Effector memory CD4-positive, alpha-beta T cell (primary cell): ENCODE results near the gene LRBA.

Source experiments
- DNase-seq, 3 donors: peaks; one replicate each; pipeline ENCODE4 v3.0.0-alpha.2; 2020
- H3K27ac ChIP-seq: 2 replicates; pipeline ENCODE4 v1.7.0; 2013; ENCODE audit warnings: mild to moderate bottlenecking, low read length, moderate library complexity; ENCODE audit not compliant: insufficient read depth, poor library complexity, severe bottlenecking
- H3K27me3 ChIP-seq: replicated peaks from 2 replicates; pipeline ENCODE4 v1.7.0; 2013; ENCODE audit warnings: mild to moderate bottlenecking, low read length; ENCODE audit not compliant: insufficient read depth, control insufficient read depth, poor library complexity, severe bottlenecking
- H3K36me3 ChIP-seq: 2 replicates; pipeline ENCODE4 v1.7.0; 2013; ENCODE audit warnings: mild to moderate bottlenecking, low read length, moderate library complexity; ENCODE audit not compliant: control insufficient read depth, insufficient read depth
- H3K4me1 ChIP-seq: 2 replicates; pipeline ENCODE4 v1.7.0; 2013; ENCODE audit warnings: low read length, mild to moderate bottlenecking; ENCODE audit not compliant: control insufficient read depth, insufficient read depth, poor library complexity, severe bottlenecking
- H3K4me3 ChIP-seq: 2 replicates; pipeline ENCODE4 v1.7.0; 2013; ENCODE audit warnings: low read length, low read depth, mild to moderate bottlenecking; ENCODE audit not compliant: insufficient read depth, poor library complexity, severe bottlenecking
- H3K9me3 ChIP-seq: 2 replicates; pipeline ENCODE4 v1.7.0; 2013; ENCODE audit warnings: mild to moderate bottlenecking, low read length, moderate library complexity; ENCODE audit not compliant: control insufficient read depth

The LRBA gene

DNA sequence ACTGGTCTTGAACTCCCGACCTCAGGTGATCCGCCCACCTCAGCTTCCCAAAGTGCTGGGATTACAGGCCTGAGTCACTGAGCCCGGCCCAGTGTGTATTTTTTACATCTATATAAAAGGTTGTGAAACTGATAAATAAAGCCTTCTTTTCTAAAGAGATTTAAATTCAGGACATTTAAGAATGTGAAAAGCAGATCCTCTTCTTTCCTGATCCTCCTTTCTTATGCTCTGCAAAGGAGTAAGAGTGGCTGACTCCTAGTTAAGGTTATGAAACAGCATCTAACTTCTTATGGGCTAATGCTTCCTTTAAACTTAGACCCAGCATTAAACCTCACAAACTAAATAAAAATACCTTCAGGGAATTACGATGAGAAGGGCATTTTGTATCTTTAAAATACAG is 630.8 kb downstream of the LRBA start:
- no peak for DNase-seq
- no peak overlapping the region for H3K4me3 ChIP-seq
- H3K9me3 ChIP-seq = no peaks in the 10 kb centered on the region
- H3K36me3 ChIP-seq = no peaks in the 10 kb centered on the region
- no peaks in the 10 kb centered on the region for H3K4me1 ChIP-seq
- no peaks in the 10 kb centered on the region for H3K27me3 ChIP-seq
- H3K27ac ChIP-seq = no peak overlapping the region

DNA sequence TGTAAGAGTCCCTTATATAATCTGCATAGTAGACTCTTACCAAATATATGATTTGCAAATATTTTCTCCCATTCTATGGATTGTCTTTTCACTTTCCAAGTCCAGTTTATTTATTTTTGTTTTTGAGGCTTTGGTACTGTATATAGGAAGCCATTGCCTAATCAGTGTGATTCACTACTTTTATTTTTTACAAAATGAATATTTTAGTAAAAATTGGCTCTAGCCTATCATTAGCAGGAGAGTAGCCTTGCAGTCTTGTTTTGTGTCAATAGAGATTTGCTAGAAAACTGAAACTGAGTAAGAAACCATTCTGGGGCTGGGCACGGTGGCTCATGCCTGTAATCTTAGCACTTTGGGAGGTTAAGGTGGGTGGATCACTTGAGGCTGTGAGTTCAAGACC is 633.1 kb downstream of the LRBA start:
- no peaks in the 10 kb centered on the region for H3K9me3 ChIP-seq
- no peaks in the 10 kb centered on the region for H3K4me1 ChIP-seq

DNA sequence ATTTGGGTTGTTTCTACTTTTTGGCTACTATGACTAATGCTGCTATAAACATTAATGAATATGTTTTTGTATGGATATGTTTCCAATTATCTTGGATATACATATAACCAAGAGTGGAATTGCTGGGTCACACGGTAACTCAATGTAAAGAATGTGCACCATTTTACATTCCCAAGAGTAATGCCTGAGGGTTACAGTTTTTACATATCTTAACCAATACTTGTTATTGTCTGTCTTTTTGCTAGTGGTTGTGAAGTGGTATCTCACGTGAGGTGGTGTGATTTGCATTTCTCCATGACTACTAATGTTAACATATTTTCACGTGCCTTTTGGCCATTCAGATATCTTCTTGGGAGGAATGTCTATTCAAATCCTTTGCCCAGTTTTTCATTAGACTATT is 633.5 kb downstream of the LRBA start:
- no peak overlapping the region for H3K4me3 ChIP-seq
- no peaks in the 10 kb centered on the region for H3K4me1 ChIP-seq
- H3K9me3 ChIP-seq = no peaks in the 10 kb centered on the region
- no peaks in the 10 kb centered on the region for H3K36me3 ChIP-seq
- DNase-seq = no peak
- no peak overlapping the region for H3K27ac ChIP-seq
- H3K27me3 ChIP-seq = no peaks in the 10 kb centered on the region

More for the DNA sequence above, 633.1 kb downstream of the LRBA start:
- Histone ChIP-seq H3K36me3 (no peaks in the 10 kb centered on the region), H3K27ac (no peak overlapping the region), H3K27me3 (no peaks in the 10 kb centered on the region), H3K4me3 (no peak overlapping the region)
- no peak for DNase-seq

DNA sequence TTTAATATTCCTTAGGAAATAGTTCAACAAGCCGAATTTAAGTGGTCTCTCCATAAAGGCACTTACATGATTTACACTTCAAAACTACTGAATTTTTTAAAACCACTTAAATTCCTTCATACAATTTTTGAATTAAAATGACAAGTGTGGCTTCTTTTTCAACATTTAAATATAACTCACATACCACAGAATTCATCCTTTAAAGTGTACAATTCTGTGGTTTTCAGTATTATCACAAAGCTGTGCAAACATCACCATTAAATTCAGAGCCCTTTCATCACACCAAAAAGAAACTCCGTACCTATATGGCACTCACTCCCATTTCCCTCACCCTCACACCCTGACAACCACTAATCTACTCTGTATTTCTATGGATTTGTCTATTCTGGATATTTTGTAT is 634.0 kb downstream of the LRBA start:
- H3K36me3 ChIP-seq = no peaks in the 10 kb centered on the region
- no peak overlapping the region for H3K4me3 ChIP-seq
- H3K9me3 ChIP-seq = no peaks in the 10 kb centered on the region
- no peaks in the 10 kb centered on the region for H3K27me3 ChIP-seq
- no peak overlapping the region for H3K27ac ChIP-seq
- DNase-seq = no peak
- H3K4me1 ChIP-seq = no peaks in the 10 kb centered on the region

DNA sequence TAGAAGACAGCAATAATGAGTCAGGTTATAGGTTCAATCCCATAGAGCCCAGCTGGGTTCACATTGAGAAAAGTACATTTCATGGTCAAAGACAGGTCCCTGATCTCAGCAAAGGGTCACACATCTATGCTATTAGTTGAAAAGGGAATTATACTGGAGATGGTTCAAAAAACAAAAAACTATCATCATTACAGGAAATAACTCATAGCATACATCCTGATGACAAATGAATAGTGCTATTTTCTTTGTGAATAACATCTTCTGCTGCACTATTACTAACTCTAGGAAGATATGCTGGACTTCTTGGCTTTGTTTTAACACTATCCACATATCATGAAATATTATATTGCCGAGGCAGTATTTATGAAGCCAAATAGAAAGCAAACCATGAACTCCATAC is 635.6 kb downstream of the LRBA start:
- Histone ChIP-seq H3K27me3 (no peaks in the 10 kb centered on the region), H3K4me3 (no peak overlapping the region), H3K27ac (no peak overlapping the region), H3K4me1 (no peaks in the 10 kb centered on the region), H3K9me3 (no peaks in the 10 kb centered on the region), H3K36me3 (no peaks in the 10 kb centered on the region)
- DNase-seq = no peak

DNA sequence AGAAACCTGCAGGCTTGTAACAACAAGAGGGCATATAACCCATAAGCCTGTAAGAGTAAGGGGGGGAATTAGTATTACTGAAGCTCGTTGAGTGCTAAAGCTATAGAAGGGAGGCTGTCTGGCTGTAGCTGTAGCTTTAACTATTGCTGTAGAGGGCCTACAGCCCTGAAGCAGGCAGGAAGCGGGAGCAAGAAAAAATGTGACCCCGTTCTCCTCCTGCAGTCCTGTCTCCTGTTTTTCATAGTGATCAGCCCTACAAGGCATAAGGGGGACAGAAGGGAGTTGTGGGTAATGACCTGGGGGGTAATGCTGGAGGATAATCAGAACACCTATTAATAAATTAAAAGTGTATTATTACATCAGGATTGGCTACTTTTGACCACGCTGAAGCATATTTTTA is 640.1 kb downstream of the LRBA start:
- Histone ChIP-seq H3K36me3 (no peaks in the 10 kb centered on the region), H3K27me3 (no peaks in the 10 kb centered on the region), H3K4me1 (no peaks in the 10 kb centered on the region), H3K9me3 (no peaks in the 10 kb centered on the region), H3K4me3 (no peak overlapping the region), H3K27ac (no peak overlapping the region)
- no peak for DNase-seq

DNA sequence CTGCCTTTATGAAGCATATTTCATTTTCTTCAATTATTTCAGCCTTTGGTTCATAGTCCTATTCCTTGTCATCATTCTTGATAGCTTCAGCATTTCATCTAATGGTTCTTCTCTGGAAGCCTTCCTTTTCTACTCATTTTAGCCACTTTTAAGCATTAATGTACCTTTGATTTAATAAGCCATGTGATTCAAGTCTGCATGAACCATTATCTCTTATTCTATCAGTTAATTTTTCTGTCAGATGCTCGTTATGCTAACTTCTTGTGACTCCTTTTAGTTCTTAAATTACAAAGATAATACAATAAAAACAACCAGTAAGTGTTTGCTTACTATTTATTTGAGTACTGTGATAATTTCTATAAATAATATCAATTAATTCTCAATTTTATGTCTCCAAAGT is 643.2 kb downstream of the LRBA start:
- no peak overlapping the region for H3K27ac ChIP-seq
- H3K36me3 ChIP-seq = no peaks in the 10 kb centered on the region
- H3K4me1 ChIP-seq = no peaks in the 10 kb centered on the region
- H3K27me3 ChIP-seq = no peaks in the 10 kb centered on the region
- H3K4me3 ChIP-seq = no peak overlapping the region
- DNase-seq = no peak
- H3K9me3 ChIP-seq = no peaks in the 10 kb centered on the region

DNA sequence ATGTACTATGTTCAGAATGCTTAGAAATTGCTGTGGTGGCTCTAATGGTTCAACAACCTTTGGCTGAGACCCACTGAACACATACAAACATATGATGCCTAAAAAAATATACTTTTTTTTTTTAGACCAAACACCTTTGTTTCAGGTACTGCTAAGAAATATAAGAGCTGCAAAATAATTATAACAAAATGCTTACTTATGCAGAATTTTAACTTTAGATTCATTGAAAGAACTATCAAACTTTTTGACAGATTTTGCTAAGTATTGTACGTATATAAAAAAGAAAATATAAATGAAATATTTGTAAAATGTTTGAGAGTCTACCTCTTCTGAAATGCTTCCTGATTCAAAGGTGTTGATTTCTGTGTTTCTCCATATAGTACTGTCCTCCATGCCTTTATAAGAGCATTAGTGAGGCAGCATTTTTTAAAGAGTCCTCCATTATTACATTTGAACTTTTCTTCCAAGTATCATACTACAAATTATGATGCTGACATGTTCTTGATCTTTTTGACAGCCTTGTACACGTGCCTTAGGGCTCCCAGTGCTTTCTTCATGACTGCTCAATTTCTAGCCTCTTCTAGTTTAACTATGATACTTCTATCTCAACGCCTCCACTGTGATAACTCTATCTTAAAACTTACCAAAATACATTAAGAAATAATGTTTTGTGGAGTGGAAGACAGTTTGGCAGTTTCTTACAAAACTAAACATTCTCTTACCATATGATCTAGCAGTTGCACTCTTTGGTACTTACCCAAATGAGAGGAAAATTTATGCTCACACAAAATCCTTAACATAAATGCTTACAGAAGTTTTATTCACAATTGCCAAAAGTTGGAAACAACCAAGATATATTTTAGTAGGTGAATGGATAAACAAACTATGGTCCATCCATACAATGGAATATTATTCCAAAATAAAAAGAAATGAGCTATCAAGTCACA is 645.4 kb downstream of the LRBA start:
- Histone ChIP-seq H3K9me3 (no peaks in the 10 kb centered on the region), H3K27ac (no peak overlapping the region), H3K36me3 (no peaks in the 10 kb centered on the region), H3K4me3 (no peak overlapping the region), H3K27me3 (no peaks in the 10 kb centered on the region), H3K4me1 (no peaks in the 10 kb centered on the region)
- DNase-seq = no peak

DNA sequence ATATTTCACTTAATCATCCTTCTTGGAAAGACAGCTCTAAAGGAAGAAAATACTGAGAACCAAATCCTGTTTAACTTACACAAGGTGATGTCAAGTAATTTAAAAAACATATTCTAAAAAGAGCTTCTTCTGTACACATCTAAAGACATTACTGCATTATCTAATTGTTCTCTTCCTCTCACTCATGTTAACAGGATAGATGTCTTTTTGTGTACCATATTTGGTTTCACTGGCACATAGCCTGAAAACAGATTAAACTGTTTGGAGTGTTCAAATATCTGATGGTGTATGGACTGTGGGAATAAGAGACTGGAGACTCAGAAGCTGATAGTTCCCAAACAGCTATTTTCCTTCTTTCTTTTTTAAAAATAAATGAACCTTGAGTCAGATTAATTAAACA is 646.4 kb downstream of the LRBA start:
- no peak for DNase-seq
- Histone ChIP-seq H3K4me1 (no peaks in the 10 kb centered on the region), H3K9me3 (no peaks in the 10 kb centered on the region), H3K27me3 (no peaks in the 10 kb centered on the region), H3K27ac (no peak overlapping the region), H3K4me3 (no peak overlapping the region), H3K36me3 (no peaks in the 10 kb centered on the region)

DNA sequence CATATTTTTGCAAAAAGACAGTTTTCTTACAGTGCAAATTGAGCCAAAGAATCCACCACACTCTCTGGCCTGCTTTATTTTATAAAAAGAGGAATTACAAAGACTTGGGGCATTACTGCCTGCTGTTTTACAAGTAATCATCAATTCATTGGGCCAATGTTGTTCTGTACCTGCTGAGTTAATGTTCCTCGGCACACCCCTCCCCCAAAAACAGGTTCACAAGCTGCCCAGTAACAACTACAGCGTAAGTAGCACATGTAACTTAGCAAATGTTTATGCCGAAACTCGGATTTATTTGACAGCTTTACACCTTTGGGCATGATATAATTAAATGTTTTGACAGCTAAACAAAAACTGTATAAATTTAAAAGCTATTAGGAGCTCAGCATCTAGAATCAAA is 647.8 kb downstream of the LRBA start:
- Histone ChIP-seq H3K4me3 (no peak overlapping the region), H3K27ac (no peak overlapping the region), H3K9me3 (no peaks in the 10 kb centered on the region), H3K4me1 (no peaks in the 10 kb centered on the region), H3K27me3 (no peaks in the 10 kb centered on the region), H3K36me3 (no peaks in the 10 kb centered on the region)
- no peak for DNase-seq
